ENCODE data around the gene JPH2.
"Not testable (repeated sequence)": the region's sequence is repeated elsewhere in the genome, so short reads cannot be mapped to it uniquely, and the experiment has no call there.

The JPH2 gene

DNA sequence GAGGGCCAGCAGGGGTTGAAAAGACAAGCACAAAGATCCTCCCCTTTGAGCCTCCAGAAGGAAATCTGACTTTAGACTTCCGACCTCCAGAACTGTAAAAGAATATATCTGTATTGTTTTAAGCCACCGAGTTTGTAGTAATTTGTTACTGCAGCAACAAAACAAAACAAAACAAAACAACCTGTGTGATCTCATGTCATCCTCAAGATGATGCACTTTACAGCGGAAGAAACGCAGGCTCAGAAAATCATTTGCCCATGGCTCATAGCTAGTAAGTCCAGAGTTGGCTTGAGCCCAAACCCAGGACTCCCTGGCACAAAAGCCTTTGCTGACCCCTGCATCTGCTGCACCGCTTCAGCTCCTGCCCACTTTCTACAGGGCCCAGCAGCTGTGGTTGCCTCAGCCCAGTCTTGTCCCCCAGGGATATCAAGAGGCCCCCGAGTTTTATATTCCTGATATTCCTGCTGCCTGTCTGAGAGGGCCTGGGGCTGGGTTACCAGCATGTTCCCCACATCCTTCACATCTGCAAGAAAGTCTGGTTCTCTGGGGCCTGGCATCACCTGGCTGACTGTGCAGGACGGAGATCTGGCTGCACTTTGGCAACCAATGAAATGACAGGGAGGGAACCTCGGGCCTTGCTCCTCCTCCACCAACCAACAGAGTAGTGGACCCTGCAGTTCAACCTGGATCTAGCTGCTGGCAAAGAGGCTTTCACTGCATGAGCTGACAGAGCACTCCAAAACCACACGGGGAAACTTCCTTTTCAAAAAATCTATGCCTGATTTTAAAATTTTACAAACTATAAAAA, 56.9 kb downstream of the JPH2 start:
- DNase-seq (ENCODE audit: insufficient read length, low spot score) (no peak), FAIRE-seq (no peak)

- not testable (repeated sequence) for DNase-seq (ENCODE audit: insufficient read length, low spot score); FAIRE-seq
Observed at GRCh38 chr20:44129300-44129699, 57.7 kb downstream of the JPH2 start.

DNA sequence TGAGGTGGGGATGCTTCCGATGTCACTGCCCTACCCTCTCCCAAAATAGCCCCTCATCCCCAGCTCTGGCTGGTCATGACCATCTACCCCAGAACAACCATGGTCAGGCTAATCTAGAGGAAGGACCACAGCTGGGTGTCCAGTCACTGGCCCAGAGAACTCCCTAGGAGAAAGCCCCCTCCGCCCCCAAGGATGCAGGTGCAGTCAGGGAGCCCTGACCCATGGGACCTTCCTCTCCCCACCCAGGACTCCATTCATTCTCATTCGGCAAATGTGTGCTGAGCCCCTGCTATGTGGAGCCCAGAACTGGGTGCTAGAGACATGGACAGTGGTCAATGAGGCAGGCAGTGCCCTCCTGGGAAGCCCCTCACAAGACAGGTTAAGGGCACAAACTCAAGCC, 60.5 kb downstream of the JPH2 start:
- FAIRE-seq (no peak), DNase-seq (ENCODE audit: insufficient read length, low spot score) (no peak)

DNA sequence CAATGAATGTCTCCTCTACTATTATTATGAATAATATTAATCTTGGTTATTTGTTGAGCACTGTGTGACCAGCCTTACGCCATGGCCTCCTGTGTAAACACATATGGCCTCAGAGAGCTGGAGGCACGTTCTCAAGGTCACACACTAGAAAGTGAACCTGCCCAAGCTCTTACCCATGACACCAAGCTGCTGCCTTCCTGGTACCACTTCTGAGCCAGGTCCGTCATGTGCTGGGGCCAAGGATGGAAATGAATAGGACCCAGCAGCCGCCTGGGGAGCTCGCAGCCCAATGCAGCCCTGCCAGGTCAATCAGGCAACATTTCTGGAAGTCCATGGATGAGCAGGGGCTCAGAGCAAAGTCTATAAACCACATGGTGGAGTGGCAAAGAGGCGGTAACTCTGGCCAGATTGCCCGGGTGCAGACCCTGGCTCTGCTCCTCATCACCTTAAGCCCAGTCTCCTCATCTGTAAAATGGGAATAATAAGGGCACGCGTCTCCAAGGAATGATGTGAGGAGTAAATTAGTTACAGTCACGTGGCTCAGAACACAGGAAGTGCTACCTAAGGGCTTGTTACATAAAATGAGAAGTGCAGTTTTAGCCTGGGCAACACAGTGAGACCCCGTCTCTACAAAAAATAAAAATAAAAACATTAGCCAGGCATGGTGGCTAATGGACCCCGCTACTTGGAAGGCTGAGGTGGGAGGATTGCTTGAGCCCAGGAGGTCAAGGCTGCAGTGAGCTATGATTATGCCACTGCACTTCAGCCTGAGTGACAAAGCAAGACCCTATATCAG, 61.5 kb downstream of the JPH2 start:
- FAIRE-seq (no peak), DNase-seq (ENCODE audit: insufficient read length, low spot score) (no peak)

DNA sequence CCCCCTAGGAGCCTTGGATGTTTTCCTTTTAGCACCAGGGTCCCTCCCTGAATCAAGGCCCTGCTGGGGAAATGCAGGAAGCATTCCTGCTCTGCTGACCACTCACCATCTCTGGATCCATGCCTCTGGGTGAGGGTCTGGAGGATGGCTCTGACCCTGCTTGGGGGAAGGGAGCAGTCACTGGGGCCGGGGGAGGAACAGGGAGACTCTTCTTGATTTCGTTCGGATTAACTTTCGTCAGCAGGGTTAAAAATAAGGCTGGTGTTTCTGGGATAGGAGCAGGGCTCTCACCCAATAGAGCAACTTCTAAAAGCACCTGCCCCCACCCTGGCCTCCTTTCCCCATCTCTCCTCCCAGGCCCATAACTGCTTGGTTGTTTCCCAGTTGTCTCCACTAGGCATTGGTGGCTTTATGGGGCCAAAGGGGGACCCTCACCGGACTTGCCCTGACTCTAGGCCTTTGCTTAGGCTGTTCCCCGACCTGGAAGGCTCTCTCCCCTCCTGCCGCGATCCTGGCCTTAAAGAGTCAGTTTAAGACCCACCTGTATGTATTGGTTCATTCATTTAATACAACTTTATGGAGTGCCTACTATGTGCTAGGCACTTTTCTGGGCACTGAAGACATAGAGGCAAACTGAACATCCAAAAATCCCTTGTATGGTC, 63.0 kb downstream of the JPH2 start:
- no peak for FAIRE-seq
- DNase-seq (ENCODE audit: insufficient read length, low spot score), result no peak

DNA sequence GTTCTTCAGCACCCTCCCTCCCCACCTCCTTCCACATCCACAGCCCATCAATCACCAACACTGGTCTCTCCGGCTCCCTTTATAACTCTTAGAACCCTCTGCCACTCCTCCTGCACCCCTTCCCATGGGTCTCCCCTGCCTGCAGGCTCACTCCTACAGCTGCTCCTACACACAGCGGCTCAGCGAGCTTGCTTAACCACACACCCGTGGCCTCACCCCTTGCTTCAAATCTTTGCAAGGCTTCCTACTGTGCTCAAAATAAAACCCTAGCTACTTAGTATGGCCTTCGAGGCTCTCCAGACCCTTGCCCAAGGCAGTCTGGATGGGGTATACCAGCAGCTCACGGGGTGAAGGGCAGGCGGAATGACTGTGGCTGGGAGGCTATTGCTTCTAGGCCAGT, 63.7 kb downstream of the JPH2 start:
- DNase-seq (ENCODE audit: insufficient read length, low spot score), result no peak
- FAIRE-seq, result no peak

DNA sequence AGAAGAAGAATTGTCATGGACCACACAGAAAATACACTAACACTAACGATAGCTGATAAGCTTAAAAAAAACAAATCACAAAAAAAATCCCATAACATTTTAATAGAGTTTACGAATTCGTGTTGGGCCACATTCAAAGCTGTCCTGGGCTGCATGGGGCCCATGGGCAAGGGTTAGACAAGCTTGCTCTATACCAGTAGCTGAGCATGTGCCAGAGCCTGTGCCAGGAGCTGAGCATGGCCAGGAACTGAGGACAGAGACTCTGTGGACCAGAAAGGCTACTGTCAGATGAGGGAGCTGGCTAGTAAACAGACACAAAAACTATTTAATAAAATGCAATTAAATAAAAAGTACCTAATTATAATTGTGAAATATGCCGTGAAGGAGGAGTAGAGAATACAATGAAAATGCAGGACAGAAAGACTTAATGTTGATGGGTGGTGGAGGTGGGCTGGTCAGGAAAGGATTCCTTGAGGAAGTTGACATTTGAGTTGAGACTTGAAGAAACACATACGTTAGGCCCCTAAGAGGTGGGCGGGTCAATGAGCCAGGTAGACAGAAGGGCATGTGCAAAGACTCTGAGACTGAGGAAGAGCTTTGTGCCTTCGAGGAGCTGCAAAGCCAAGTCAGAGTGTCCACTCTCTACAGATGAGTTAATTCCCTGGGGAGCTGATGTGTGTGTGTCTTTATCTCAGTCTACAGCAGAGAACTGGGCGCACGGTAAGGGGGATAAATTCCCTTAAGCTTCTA, 66.1 kb downstream of the JPH2 start:
- no peak for DNase-seq (ENCODE audit: insufficient read length, low spot score)
- FAIRE-seq, result no peak

DNA sequence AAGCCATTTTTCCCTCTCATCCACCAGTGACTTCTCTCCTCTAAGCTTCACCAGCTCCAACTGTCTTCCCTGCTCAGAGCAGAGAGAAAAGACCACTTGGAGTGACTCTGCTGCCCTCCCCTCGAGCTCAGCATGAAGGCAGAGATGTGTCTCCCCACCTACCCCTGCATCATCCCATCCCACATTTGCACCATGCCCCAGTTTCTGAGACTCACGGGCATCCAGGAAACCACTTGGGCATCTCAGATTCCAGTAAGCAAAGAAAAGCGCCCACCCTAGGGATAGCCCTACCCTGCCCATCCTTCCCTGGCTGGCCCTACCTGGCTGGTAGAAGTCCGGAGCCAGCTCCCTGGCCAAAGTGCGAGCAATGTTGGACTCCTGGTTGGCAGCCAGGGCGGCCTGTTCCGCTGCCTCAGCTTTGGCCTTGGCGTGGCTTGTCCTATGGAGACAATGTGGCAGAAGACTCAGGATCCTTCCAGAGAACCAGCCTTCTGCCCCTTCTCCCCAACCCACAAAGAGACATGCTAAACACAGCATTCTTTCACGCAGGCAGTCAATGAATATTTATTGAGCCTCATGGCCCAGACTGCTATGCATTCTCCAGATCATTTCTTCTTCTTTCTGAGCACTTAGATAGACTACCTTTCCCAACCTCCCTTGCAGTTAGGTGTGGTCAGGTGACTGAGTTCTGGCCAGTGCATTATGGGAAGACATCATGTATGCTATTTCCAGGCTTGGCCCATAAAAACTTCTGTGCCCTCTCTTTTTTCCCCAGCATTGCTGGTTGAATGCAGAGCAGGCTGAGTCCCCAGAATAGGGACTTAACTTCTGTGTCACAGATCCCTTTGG, 68.6 kb downstream of the JPH2 start:
- DNase-seq (ENCODE audit: insufficient read length, low spot score), result no peak
- FAIRE-seq, result no peak

- DNase-seq (ENCODE audit: insufficient read length, low spot score) (no peak), FAIRE-seq (no peak)
Observed at GRCh38 chr20:44117296-44118184, 69.4 kb downstream of the JPH2 start.

DNA sequence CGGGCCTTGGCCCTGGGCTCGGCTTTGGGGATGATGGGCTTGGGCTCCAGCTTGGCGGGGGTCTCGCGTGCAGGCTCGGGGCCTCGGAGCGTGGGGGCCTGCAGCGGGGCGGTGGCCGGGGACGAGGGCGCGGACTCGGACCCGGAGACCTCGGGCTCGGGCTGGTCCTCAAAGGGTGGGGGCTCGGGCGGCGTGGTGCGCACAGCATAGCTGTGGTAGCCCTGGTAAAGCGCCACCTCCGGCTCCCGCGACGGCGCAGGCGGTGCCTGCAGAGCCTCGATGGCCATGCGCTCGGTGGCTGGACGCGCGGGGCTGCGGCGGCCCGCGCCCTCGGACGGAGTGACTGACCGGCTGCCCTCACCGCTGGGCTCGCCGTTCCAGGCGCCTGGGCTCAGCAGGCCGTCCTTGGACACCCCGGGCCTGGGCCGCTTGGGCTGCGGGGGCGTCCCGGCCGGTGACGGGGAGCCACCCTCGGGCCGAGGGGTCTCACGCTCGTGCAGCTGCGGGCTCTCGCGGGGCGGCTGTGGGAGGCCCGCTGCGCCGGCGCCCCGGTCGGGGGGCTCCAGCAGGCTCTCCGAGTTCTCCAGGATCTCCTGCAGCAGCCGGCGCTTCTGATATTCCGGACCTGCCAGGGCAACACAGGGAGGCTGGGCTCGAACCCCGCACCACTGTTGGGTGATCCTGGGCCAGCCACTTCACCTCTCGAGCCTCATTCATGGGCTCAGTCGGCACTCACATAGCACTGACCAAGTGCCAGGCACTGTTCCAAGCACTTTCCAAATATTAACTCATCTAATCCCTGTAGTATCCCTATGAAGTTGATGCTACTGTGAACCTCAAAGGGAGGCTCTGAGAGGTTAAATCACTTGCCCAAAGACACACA, 71.0 kb downstream of the JPH2 start:
- FAIRE-seq (no peak), DNase-seq (ENCODE audit: insufficient read length, low spot score) (no peak)

- FAIRE-seq, result no peak
- DNase-seq (ENCODE audit: insufficient read length, low spot score), result no peak
Observed at GRCh38 chr20:44115181-44115580, 71.8 kb downstream of the JPH2 start.

GRCh38 chr20:44113618-44114376, 73.2 kb downstream of the JPH2 start:
- DNase-seq (ENCODE audit: insufficient read length, low spot score) (no peak), FAIRE-seq (no peak)

DNA sequence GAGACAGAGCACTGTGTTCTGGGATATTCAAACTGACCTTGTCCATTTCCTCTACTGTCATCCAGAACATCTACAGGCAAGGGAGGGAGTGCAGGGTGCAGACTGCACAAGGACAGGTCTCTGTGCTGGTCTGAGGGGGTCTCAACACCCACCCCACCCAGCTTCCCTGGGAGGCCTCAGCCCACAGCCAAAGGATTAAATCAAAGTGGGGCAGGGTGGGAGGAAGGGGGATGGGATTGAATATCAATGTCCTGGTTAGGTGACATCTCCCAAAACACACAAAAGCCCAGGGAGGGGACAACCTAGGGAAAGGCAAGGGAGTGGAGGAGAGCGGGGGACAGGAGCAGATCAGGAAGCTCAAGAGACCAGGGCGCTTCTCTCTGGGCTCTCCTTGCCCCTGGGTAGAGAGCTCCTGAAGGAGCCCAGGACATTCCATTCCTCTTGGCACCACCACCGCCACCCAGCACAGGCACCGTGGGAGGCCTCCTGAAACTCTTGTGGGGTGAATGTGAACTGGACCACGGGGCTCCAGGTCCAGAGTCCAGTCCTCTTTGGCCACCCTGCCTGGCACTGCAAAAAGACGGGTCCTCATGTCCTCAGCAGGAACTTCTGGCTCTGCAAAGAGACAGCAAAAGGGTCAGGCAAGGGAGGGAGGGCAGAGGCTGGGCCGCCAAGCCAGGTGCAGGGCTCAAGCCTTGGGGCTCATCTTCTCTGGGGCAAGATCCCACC, 73.9 kb downstream of the JPH2 start:
- DNase-seq (ENCODE audit: insufficient read length, low spot score) (no peak), FAIRE-seq (no peak)

GRCh38 chr20:44112456-44112855, 74.5 kb downstream of the JPH2 start:
- no peak for FAIRE-seq
- no peak for DNase-seq (ENCODE audit: insufficient read length, low spot score)

GRCh38 chr20:44111712-44112335, 75.2 kb downstream of the JPH2 start:
- DNase-seq (ENCODE audit: insufficient read length, low spot score), result no peak
- FAIRE-seq, result no peak

All from GM19239 (cell line).